GM19025 (cell line): ENCODE measurements around the gene CCZ1.
"Not testable (repeated sequence)": the region's sequence is repeated elsewhere in the genome, so short reads cannot be mapped to it uniquely, and the experiment has no call there.

Experiments
- ATAC-seq: cut with Tn5 transposase; IDR thresholded peaks from one replicate; pipeline ENCODE4 v1.9.1; 2021; ENCODE audit warnings: mild to moderate bottlenecking, low read depth, moderate library complexity; ENCODE audit not compliant: unreplicated experiment

CCZ1 gene

GRCh38 chr7:5904726-5905125, 6.2 kb downstream of the CCZ1 start:
- not testable (repeated sequence) for ATAC-seq

DNA sequence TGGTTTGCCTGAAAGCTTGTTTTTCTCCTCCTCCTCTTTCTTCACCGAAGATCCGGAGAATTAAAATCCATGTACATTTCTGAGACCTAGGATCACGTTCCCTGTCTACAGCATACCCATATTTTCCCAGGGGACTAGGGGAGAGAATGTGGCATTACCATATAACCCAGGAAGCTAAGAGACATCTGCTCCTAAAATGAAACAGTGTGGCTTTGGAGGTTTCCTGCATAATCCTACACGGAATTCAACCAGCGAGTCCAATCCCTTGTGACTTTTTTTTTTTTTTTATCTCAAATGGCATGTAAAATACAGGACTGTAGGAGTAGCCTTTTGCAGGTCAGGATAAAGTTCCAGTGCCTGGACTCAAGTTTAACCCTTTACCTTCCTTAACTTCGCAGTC, 10.3 kb downstream of the CCZ1 start:
- not testable (repeated sequence) for ATAC-seq

GRCh38 chr7:5916529-5916928, 18.0 kb downstream of the CCZ1 start:
- ATAC-seq, result not testable (repeated sequence)

DNA sequence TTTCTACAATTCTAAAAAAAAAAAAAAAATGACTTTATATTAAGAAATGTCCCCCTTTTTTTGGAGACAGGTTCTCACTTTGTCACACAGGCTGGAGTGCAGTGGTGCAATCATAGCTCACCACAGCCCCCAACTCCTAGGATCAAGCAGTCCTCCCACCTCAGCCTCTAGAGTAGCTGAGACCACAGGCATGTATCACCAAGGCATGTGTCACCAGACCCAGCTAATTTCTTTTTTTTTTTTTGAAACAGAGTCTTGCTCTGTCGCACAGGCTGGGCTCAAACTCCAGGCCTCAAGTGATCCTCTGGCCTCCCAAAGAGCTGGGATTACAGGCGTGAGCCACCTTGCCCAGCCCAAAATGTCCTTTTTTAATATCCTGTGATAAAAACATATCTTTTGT, 25.6 kb downstream of the CCZ1 start:
- ATAC-seq, result not testable (repeated sequence)

- not testable (repeated sequence) for ATAC-seq
Observed at GRCh38 chr7:5924630-5925029, 26.1 kb downstream of the CCZ1 start.

DNA sequence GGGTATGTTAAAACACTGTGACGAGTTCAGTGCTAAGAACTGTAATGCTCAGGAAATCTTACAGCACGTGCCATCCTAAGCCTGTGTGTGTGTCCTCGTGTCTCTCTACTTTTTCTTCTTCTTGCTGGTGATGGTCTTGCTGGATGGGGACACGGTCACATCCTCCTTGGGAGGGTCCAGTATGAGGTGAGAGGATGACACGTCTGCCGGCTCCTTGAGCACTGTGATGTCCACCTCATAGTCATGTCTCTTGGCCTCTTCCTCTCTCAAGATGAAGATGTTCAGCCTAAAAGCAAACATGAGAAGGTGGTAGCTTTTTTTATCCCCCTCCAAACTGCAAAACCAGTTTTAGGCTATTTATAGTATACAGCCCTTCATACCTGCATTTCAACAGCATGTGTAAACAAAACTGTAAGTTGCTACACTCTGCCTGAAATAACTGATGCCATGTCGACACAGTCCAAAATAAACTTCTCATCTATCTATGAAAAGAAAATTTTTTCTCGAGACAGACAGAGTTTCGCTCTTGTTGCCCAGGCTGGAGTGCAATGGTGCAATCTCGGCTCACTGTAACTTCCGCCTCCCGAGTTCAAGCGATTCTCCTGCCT, 27.8 kb downstream of the CCZ1 start:
- not testable (repeated sequence) for ATAC-seq

- not testable (repeated sequence) for ATAC-seq
Observed at GRCh38 chr7:5930290-5930689, 31.8 kb downstream of the CCZ1 start.

GRCh38 chr7:5931250-5931649, 32.7 kb downstream of the CCZ1 start:
- ATAC-seq, result not testable (repeated sequence)

DNA sequence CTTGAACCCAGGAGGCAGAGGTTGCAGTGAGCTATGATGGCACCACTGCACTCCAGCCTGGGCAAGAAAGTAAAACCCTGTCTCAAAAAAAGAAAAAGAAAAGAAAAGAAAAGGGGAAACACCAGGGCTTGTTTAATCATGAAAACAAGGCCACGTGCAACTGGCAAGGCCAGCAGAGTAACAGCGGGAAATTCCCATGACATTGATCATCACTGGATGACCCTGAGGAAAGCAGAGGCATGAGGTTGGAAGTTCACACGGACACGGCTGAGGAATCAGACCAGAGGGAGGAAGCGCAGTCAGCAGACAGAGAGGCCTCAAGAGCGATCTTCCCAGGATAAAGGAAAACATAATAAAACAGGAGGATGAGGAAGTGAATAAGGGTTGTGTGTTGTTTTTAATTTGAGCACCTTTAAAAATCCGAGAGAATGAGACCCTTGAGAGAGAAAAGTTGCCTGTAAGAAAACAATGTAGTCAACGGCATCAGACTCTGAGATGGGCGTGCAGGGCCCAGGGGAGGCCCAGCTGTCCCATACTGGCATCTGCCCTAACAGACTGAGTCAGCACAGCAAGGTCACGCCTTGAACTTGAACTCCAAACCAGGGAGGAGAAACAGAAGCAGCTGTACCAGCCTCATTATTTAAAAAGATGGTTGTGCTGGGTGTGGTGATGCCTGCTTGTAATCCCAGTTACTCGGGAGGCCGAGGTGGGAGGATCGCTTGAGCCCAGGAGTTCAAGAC, 33.5 kb downstream of the CCZ1 start:
- not testable (repeated sequence) for ATAC-seq

DNA sequence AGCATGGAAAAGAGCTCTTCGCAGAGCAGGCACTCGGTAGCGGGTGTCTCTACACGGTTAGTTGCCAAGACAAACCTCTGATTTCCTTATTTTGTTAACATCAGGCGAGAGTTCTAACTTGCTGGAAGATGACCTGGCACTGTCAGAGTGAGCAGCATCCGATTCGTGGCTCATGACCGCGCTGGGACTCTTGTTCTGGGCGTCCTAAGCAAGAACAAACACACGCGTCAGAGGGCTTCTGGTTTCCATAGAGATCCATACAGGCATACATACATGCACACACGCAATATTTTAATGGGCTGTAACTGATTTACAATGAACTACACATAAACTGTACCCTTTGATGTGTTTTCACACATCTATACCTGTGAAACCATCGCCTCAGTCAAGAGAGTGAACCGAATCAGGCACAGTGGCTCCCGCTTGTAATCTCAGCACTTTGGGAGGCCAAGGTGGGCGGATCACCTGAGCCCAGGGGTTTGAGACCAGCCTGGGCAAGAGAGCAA, 36.5 kb downstream of the CCZ1 start:
- not testable (repeated sequence) for ATAC-seq

GRCh38 chr7:5963205-5963604, 64.7 kb downstream of the CCZ1 start:
- ATAC-seq, result not testable (repeated sequence)

DNA sequence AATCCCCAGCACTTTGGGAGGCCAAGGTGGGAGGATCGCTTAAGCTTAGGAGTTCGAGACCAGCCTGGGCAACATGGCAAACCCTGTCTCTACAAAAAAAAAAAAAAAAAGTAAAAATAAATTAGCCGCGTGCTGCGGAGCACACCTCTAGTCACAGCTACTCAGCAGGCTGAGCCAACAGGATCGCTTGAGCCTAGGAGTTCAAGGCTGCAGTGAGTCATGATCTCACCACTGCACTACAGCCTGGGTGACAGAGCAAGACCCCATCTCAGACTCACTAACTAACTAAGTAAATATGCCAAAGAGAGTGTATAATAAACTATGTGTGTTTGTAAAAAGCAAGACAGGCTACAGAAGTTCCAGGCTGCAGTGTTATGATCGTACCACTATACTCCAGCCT, 65.3 kb downstream of the CCZ1 start:
- not testable (repeated sequence) for ATAC-seq

- not testable (repeated sequence) for ATAC-seq
Observed at GRCh38 chr7:5970347-5970911, 71.9 kb downstream of the CCZ1 start, which contains the start of gene RSPH10B. RSPH10B (minus strand) TSS chr7:5970689; CDS start chr7:5967116, 3,573 bp downstream.

- not testable (repeated sequence) for ATAC-seq
Observed at GRCh38 chr7:5973580-5973979, 75.0 kb downstream of the CCZ1 start.
